ENCODE data around the gene DOCK2. TPM values are rescaled to one million over a fixed set of nuclear protein-coding genes. Genes with fewer than 3 reads are reported as not detected.
"Not testable (repeated sequence)": the region's sequence is repeated elsewhere in the genome, so short reads cannot be mapped to it uniquely, and the experiment has no call there.

Gene DOCK2
- total and polyA plus RNA-seq, 8 donors: 0.73 to 15.6 (median 1.7) TPM

- no peaks in the 10 kb centered on the region for H3K36me3 ChIP-seq
- no peak overlapping the region for H3K27ac ChIP-seq
- intact Hi-C loops (cut with DNase I): no loop called here
- ATAC-seq: no peak
- no peak for TF ChIP-seq CTCF (IDR thresholded peaks at IDR 0.05)
- H3K27me3 ChIP-seq: no peaks in the 10 kb centered on the region
- DNase-seq: no peak
- no peaks in the 10 kb centered on the region for H3K9me3 ChIP-seq
- no peaks in the 10 kb centered on the region for H3K4me1 ChIP-seq
- 87 to 92% methylated on average over 1 of the region's 1 CpG for WGBS, 2 donors
- no peak for FAIRE-seq
- H3K4me3 ChIP-seq: no peak overlapping the region
Observed at GRCh38 chr5:169657127-169657526, 20.1 kb downstream of the DOCK2 start.

DNA sequence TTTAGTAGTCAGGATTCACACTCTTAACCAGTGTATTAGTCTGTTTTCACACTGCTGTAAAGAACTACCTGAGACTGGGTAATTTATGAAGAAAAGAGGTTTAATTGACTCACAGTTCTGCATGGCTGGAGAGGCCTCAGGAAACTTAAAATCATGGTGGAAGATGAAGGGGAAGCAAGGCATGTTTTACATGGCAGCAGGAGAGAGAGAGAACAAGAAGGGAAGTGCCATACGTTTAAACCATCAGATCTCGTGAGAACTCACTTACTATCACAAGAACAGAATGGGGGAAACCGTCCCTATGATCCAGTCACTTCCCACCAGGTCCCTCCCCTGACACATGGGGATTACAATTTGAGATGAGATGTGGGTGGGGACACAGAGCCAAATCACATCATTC, 25.4 kb downstream of the DOCK2 start:
- H3K27me3 ChIP-seq; H3K9me3 ChIP-seq; H3K27ac ChIP-seq; ATAC-seq; H3K36me3 ChIP-seq; DNase-seq; intact Hi-C loops (cut with DNase I); H3K4me3 ChIP-seq; H3K4me1 ChIP-seq; FAIRE-seq: not testable (repeated sequence)
- WGBS, 2 donors: 65 to 85% methylated on average over 3 of the region's 3 CpGs

DNA sequence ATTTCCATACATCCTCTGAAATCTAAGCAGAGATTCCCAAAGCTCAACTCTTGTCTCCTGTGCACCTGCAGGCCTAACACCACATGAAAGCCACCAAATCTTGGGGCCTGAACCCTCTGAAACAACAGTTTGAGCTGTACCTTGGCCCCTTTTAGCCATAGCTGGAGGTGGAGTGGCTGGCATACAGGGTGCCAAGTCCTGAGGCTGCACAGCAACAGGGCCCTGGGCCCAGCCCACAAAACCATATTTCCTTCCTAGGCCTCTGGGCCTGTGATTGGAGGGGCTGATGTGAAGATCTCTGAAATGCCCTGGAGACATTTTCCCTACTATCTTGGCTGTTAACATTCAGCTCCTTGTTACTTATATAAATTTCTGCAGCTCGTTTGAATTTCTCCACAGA, 26.5 kb downstream of the DOCK2 start:
- no peak overlapping the region for H3K4me3 ChIP-seq
- DNase-seq: no peak
- no peak overlapping the region for H3K27ac ChIP-seq
- intact Hi-C loops (cut with DNase I): no loop called here
- 41 to 44% methylated on average over 1 of the region's 1 CpG for WGBS, 2 donors
- no peak for FAIRE-seq
- no peaks in the 10 kb centered on the region for H3K36me3 ChIP-seq
- no peak for ATAC-seq
- TF ChIP-seq CTCF (IDR thresholded peaks at IDR 0.05): no peak
- H3K9me3 ChIP-seq: no peaks in the 10 kb centered on the region
- no peaks in the 10 kb centered on the region for H3K4me1 ChIP-seq
- H3K27me3 ChIP-seq: no peaks in the 10 kb centered on the region

- Histone ChIP-seq H3K4me1 (no peaks in the 10 kb centered on the region), H3K4me3 (no peak overlapping the region), H3K9me3 (no peaks in the 10 kb centered on the region), H3K36me3 (no peaks in the 10 kb centered on the region), H3K27me3 (no peaks in the 10 kb centered on the region), H3K27ac (no peak overlapping the region)
- FAIRE-seq (no peak), DNase-seq (no peak), ATAC-seq (no peak)
- intact Hi-C loops (cut with DNase I): no loop called here
- no peak for TF ChIP-seq CTCF (IDR thresholded peaks at IDR 0.05)
- 41 to 58% methylated on average over 4 of the region's 4 CpGs for WGBS, 2 donors
Observed at GRCh38 chr5:169666365-169666764, 29.3 kb downstream of the DOCK2 start.

DNA sequence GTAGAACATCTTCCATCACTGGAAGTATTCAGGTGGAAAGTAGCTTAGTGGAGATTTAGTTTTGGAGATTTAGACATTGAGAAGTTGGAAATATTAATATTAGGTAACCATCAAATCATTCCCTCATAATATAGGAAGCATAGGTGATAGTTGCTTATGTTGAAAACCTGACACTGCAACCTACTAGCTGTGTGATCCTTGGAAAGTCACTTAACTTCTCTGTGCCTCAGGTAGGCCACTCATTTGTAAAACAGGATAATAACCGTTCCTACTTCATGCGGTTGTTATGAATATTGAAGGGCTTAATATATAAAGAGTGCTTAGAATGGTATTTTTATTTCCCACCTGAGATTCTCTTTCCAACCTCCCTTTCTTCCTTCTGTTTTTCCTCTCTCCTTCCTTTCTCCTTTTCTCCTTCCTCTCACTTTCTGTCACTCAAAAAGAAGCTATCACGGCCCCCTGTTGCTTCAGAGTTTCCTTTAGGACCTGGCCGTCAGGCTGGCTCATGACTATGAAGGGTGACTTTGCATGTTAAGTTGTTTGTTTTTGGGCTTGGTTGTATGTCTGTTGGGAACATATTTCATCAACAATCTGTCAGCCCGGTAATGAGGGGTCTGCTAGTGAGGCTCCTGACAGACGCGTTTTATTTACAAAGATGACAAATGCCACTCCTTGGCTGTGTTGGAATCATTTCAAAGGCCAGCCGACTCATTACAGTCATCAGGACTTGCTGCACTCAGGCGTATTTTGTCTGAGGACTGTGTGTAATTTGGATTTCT, 31.0 kb downstream of the DOCK2 start:
- 28 to 30% methylated on average over 9 of the region's 9 CpGs for WGBS, 2 donors
- intact Hi-C loops (cut with DNase I): no loop called here
- H3K4me1 ChIP-seq: no peaks in the 10 kb centered on the region
- H3K27ac ChIP-seq: no peak overlapping the region
- no peak overlapping the region for H3K4me3 ChIP-seq
- no peaks in the 10 kb centered on the region for H3K9me3 ChIP-seq
- TF ChIP-seq CTCF (IDR thresholded peaks at IDR 0.05): no peak
- no peak for DNase-seq
- no peak for FAIRE-seq
- no peak for ATAC-seq
- no peaks in the 10 kb centered on the region for H3K36me3 ChIP-seq
- peaks cover 0 to 5% (median 0%) of the 10 kb centered on the region in 4 donors for H3K27me3 ChIP-seq
